ENCODE results near the gene ADPGK. TPM values are rescaled to one million over a fixed set of nuclear protein-coding genes. Genes with fewer than 3 reads are reported as not detected.
"Not testable (repeated sequence)": the region's sequence is repeated elsewhere in the genome, so short reads cannot be mapped to it uniquely, and the experiment has no call there.

The ADPGK gene
- total and polyA plus RNA-seq, 8 donors, result 54.8 to 89.6 (median 75.0) TPM

GRCh38 chr15:72725446-72725845 lies 58.1 kb downstream of the ADPGK start:
- DNase-seq, result no peak
- Histone ChIP-seq H3K27ac (no peak overlapping the region), H3K9me3 (no peaks in the 10 kb centered on the region), H3K4me1 (no peaks in the 10 kb centered on the region), H3K27me3 (no peaks in the 10 kb centered on the region), H3K4me3 (no peak overlapping the region), H3K36me3 (no peaks in the 10 kb centered on the region)
- TF ChIP-seq CTCF (IDR thresholded peaks at IDR 0.05), result no peak
- ATAC-seq, result no peak
- intact Hi-C loops (cut with DNase I), result no loop called here

DNA sequence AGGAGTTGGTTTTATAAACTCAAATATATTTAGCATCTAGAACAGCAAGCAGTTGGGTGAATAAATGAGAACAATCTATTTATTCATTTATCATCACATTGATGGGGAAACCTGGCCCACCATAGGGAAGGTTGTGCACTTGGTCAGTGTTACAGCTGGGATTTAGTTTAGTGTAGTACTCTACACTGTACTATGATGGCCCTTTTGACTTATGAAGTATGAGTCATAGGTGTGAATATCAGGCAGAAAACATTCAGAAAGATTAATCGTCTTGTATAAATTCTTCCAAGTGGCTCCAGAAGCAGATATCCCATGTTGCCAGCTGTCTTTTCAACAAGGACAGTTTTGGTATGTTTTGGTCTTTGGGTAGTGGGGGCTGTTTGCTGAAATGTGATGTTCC lies 59.5 kb downstream of the ADPGK start:
- Histone ChIP-seq H3K4me1 (no peaks in the 10 kb centered on the region), H3K36me3 (no peaks in the 10 kb centered on the region), H3K4me3 (no peak overlapping the region), H3K27me3 (no peaks in the 10 kb centered on the region), H3K9me3 (no peaks in the 10 kb centered on the region), H3K27ac (no peak overlapping the region)
- intact Hi-C loops (cut with DNase I), result no loop called here
- DNase-seq, result no peak
- no peak for TF ChIP-seq CTCF (IDR thresholded peaks at IDR 0.05)
- ATAC-seq, result no peak

- H3K27ac ChIP-seq, result no peak overlapping the region
These were observed 61.4 kb downstream of the ADPGK start for GRCh38 chr15:72722071-72722696.

DNA sequence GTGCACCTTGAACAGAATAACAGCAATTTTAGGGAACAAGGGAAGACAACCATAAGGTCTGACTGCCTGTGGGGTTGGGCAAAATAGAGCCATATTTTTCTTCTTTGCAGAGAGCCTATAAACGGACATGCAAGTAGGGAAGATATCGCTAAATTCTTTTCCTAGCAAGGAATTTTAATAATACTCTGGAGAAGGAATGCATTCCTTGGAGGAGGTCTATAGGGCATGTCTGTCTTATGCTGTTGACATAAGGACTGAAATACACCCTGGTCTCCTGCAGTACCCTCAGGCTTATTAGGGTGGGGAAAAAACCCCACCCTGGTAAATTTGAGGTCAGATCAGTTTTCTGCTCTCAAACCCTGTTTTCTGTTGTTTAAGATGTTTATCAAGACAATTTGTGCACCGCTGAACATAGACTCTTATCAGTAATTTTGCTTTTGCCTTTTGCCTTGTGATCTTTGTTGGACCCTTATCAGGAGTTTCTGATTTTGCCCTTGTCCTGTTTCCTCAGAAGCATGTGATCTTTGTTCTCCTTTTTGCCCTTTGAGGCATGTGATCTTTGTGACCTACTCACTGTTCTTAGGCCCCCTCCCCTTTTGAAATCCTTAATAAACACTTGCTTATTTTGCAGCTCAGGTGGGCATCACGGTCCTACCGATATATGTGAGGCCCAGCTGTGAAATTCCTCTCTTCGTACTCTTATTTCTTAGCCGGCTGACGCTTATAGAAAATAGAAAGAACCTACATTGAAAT lies 74.8 kb downstream of the ADPGK start:
- H3K4me1 ChIP-seq; intact Hi-C loops (cut with DNase I): not testable (repeated sequence)

More at GRCh38 chr15:72722071-72722696, 61.4 kb downstream of the ADPGK start:
- peak in 3 of 4 donors; percentile 27 to 62 (median 53) for DNase-seq
- Histone ChIP-seq H3K4me1 (no peaks in the 10 kb centered on the region), H3K4me3 (no peak overlapping the region), H3K27me3 (no peaks in the 10 kb centered on the region), H3K36me3 (peaks cover 0 to 13% of the 10 kb centered on the region in 2 donors), H3K9me3 (no peaks in the 10 kb centered on the region)
- peak; percentile 80 for ATAC-seq
- intact Hi-C loops (cut with DNase I), result no loop called here
- TF ChIP-seq CTCF (IDR thresholded peaks at IDR 0.05), result peak; percentile 44 to 69

GRCh38 chr15:72706266-72706665 lies 77.3 kb downstream of the ADPGK start:
- Histone ChIP-seq H3K9me3 (no peaks in the 10 kb centered on the region), H3K27me3 (no peaks in the 10 kb centered on the region), H3K4me1 (no peaks in the 10 kb centered on the region), H3K27ac (no peak overlapping the region), H3K4me3 (no peak overlapping the region), H3K36me3 (no peaks in the 10 kb centered on the region)
- ATAC-seq, result no peak
- intact Hi-C loops (cut with DNase I), result no loop called here
- DNase-seq, result no peak
- no peak for TF ChIP-seq CTCF (IDR thresholded peaks at IDR 0.05)

More for the DNA sequence above, 74.8 kb downstream of the ADPGK start:
- H3K4me3 ChIP-seq, H3K36me3 ChIP-seq, H3K9me3 ChIP-seq, DNase-seq, H3K27me3 ChIP-seq, H3K27ac ChIP-seq, ATAC-seq: not testable (repeated sequence)

Other genes starting within 250 kb of the ADPGK start
- not detected for gene GOLGA6B, start 129.1 kb downstream of the ADPGK start, total RNA-seq
- 1 to 10 TPM in 3 of 6 donors, under 1 TPM in 1, not detected in 2; 0.13 to 5.4 (median 2.9) TPM for gene GOLGA6B, start 129.1 kb downstream of the ADPGK start, polyA plus RNA-seq (ENCODE audit: insufficient read length in 6 of 6)
- gene HIGD2B, start 97.6 kb downstream of the ADPGK start, total RNA-seq, result under 1 TPM in 1 of 2 donors, not detected in 1; 0.24 TPM
- gene HIGD2B, start 97.6 kb downstream of the ADPGK start, polyA plus RNA-seq (ENCODE audit: insufficient read length in 6 of 6), result not detected
- gene BBS4, start 97.6 kb downstream of the ADPGK start, total RNA-seq, result 10 to 100 TPM; 16.7 to 19.5 TPM
- 10 to 100 TPM; 41.7 to 63.4 (median 49.3) TPM for gene BBS4, start 97.6 kb downstream of the ADPGK start, polyA plus RNA-seq (ENCODE audit: insufficient read length in 6 of 6)